MM.1S (cell line): ENCODE measurements around the gene LIFR.

ENCODE experiments used
- DNase-seq: peaks from one replicate; pipeline ENCODE4 v3.0.0-alpha.2; 2015
- H2AFZ ChIP-seq: fragments of 300-600 bp; sonication (generic); 2 replicates; pipeline ENCODE4 v1.6.0; 2016; ENCODE audit warnings: antibody characterized with exemption, low read length
- H3F3A ChIP-seq: fragments of 300-600 bp; sonication (generic); 2 replicates; pipeline ENCODE4 v1.6.1; 2016; ENCODE audit warnings: mild to moderate bottlenecking, antibody characterized with exemption, low read length, moderate library complexity, mixed read lengths; ENCODE audit not compliant: insufficient read depth
- H3K27ac ChIP-seq: fragments of 300-600 bp; sonication (generic); 2 replicates; pipeline ENCODE4 v1.5.1; 2016; ENCODE audit warnings: mild to moderate bottlenecking, low read length
- H3K27me3 ChIP-seq: fragments of 300-600 bp; sonication (generic); replicated peaks from 2 replicates; pipeline ENCODE4 v1.6.0; 2016; ENCODE audit warnings: low read length; ENCODE audit not compliant: insufficient read depth
- H3K36me3 ChIP-seq: fragments of 300-600 bp; sonication (generic); replicated peaks from 2 replicates; pipeline ENCODE4 v1.6.1; 2016; ENCODE audit warnings: mild to moderate bottlenecking, low read length, mixed read lengths; ENCODE audit not compliant: insufficient read depth
- H3K4me1 ChIP-seq: fragments of 300-600 bp; sonication (generic); 2 replicates; pipeline ENCODE4 v1.6.1; 2016; ENCODE audit warnings: low read length, mixed read lengths
- H3K4me2 ChIP-seq: fragments of 300-600 bp; sonication (generic); 2 replicates; pipeline ENCODE4 v1.6.0; 2016; ENCODE audit warnings: low read depth, low read length
- H3K4me3 ChIP-seq: fragments of 300-600 bp; sonication (generic); 2 replicates; pipeline ENCODE4 v1.5.1; 2016; ENCODE audit warnings: low read length, mixed read lengths
- H3K79me2 ChIP-seq: fragments of 300-600 bp; sonication (generic); 2 replicates; pipeline ENCODE4 v1.6.1; 2016; ENCODE audit warnings: mixed run types, low read length, mixed read lengths
- H3K9ac ChIP-seq: fragments of 300-600 bp; sonication (generic); 2 replicates; pipeline ENCODE4 v1.6.1; 2016; ENCODE audit warnings: low read length, mixed read lengths
- H3K9me2 ChIP-seq: fragments of 300-600 bp; sonication (generic); replicated peaks from 2 replicates; pipeline ENCODE4 v1.6.1; 2016; ENCODE audit warnings: mild to moderate bottlenecking, low read length, mixed read lengths; ENCODE audit not compliant: insufficient read depth
- H3K9me3 ChIP-seq: fragments of 300-600 bp; sonication (generic); replicated peaks from 2 replicates; pipeline ENCODE4 v1.6.1; 2016; ENCODE audit warnings: mild to moderate bottlenecking, low read length, mixed read lengths; ENCODE audit not compliant: insufficient read depth
- H4K20me1 ChIP-seq: fragments of 300-600 bp; sonication (generic); 2 replicates; pipeline ENCODE4 v1.6.1; 2016; ENCODE audit warnings: mild to moderate bottlenecking, low read length, moderate library complexity, mixed read lengths; ENCODE audit not compliant: insufficient read depth
- EZH2 ChIP-seq: fragments of 300-600 bp; sonication (generic); optimal IDR thresholded peaks from 2 replicates; pipeline ENCODE3; 2017; ENCODE audit warnings: low read depth, mild to moderate bottlenecking, antibody characterized with exemption, low read length, mixed read lengths
- EZH2phosphoT487 ChIP-seq: fragments of 300-600 bp; sonication (generic); IDR thresholded peaks from 2 replicates; pipeline ENCODE4 v1.6.1; 2018; ENCODE audit warnings: antibody characterized with exemption, low read length
- TF ChIP-seq, protein P1 (sequence below): fragments of 300-600 bp; sonication (generic); IDR thresholded peaks from 2 replicates; pipeline ENCODE4 v1.5.1; 2016; ENCODE audit warnings: antibody characterized with exemption, low read length, mixed read lengths

The LIFR gene

DNA sequence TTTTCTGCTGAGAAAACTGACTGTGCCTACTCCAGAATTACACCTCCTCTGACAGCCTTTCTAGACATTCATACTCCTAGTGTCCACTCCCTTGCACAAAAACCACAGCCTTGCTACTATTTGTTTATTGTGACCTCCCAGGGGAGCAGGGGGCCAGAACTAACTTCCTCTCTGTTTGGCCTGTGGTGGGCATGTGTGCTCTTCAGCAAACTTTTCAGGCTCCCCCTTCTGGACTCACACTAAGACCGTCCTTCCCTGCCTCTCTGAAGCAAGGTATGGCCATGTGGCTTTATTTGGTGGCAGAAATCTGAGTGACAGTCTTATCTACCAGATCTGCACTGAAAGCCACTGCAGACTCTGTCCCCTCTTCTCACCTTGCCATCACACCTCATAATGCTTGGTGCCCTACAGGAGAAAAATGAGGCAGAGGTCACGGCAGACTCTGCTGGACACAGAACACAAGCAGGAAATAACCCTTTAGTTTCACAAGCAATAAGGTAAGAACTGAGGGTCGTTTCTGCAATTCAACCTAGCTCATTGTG lies 28.2 kb downstream of the LIFR start:
- Histone ChIP-seq H3K4me1 (peaks cover 28% of the 10 kb centered on the region), H2AFZ (no peak overlapping the region), H3K79me2 (no peaks in the 10 kb centered on the region), H3K9me2 (no peaks in the 10 kb centered on the region), H3K4me2 (no peak overlapping the region), H4K20me1 (no peaks in the 10 kb centered on the region), H3F3A (peaks cover 5% of the 10 kb centered on the region), H3K36me3 (no peaks in the 10 kb centered on the region), H3K27me3 (no peaks in the 10 kb centered on the region), H3K4me3 (no peak overlapping the region), H3K9ac (no peak overlapping the region), H3K27ac (no peak overlapping the region), H3K9me3 (no peaks in the 10 kb centered on the region)
- DNase-seq = no peak
- TF ChIP-seq, protein P1, sequence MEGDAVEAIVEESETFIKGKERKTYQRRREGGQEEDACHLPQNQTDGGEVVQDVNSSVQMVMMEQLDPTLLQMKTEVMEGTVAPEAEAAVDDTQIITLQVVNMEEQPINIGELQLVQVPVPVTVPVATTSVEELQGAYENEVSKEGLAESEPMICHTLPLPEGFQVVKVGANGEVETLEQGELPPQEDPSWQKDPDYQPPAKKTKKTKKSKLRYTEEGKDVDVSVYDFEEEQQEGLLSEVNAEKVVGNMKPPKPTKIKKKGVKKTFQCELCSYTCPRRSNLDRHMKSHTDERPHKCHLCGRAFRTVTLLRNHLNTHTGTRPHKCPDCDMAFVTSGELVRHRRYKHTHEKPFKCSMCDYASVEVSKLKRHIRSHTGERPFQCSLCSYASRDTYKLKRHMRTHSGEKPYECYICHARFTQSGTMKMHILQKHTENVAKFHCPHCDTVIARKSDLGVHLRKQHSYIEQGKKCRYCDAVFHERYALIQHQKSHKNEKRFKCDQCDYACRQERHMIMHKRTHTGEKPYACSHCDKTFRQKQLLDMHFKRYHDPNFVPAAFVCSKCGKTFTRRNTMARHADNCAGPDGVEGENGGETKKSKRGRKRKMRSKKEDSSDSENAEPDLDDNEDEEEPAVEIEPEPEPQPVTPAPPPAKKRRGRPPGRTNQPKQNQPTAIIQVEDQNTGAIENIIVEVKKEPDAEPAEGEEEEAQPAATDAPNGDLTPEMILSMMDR = no peak
- no peak for TF ChIP-seq EZH2
- TF ChIP-seq EZH2phosphoT487 = no peak

DNA sequence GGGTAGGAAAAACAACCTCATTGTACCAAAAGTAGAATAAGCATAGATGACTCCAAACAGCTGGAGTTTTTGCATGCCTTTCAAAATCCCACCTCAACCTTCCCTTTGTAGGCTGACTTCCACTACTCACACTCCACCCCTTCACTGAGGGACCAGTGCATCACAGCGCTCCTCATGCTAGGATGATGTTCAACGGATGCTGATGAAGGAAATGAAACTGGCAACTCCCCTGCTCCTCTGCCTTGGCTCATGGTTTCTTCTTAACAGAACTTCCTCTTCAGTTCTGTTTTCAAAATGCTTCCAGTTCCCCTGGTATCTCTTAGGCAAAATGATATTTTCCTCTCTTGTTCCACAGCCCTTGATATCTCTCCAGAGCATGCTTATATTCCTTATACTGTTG lies 29.0 kb downstream of the LIFR start:
- Histone ChIP-seq H3K9me3 (no peaks in the 10 kb centered on the region), H3K4me2 (no peak overlapping the region), H2AFZ (no peak overlapping the region), H3K79me2 (no peaks in the 10 kb centered on the region), H4K20me1 (no peaks in the 10 kb centered on the region), H3K36me3 (no peaks in the 10 kb centered on the region), H3K27me3 (no peaks in the 10 kb centered on the region), H3K4me3 (no peak overlapping the region), H3K9ac (no peak overlapping the region), H3K4me1 (peaks cover 21% of the 10 kb centered on the region), H3F3A (peaks cover 5% of the 10 kb centered on the region), H3K9me2 (no peaks in the 10 kb centered on the region), H3K27ac (no peak overlapping the region)
- TF ChIP-seq EZH2 (no peak), EZH2phosphoT487 (no peak)
- TF ChIP-seq, protein P1 = no peak
- DNase-seq = no peak

DNA sequence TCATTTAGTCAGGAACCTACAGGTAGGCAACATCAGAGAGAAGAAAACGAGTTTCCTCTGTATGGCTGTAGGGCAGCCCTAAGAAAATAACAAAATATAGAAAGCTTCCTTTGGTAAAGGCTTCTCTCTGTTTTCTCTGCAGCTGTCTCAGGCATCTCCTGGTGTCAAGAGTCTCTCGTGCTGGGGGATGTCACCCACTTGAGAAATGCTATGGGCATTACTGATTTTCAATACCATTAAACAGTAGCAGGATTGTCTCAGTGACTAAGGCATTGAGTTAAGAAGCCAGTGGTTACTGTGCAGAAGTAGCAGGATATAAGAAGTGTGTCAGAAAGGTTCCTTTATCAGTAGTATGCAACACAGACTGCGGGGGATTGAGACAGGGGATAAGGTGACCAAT lies 32.4 kb downstream of the LIFR start:
- no peaks in the 10 kb centered on the region for H3K9me2 ChIP-seq
- H3K79me2 ChIP-seq = no peaks in the 10 kb centered on the region
- DNase-seq = no peak
- H3K9me3 ChIP-seq = no peaks in the 10 kb centered on the region
- TF ChIP-seq, protein P1 = no peak
- TF ChIP-seq EZH2 (no peak), EZH2phosphoT487 (no peak)
- no peaks in the 10 kb centered on the region for H3K36me3 ChIP-seq
- H3K27me3 ChIP-seq = no peaks in the 10 kb centered on the region
- H3K4me3 ChIP-seq = no peak overlapping the region
- no peak overlapping the region for H3K4me2 ChIP-seq
- H3K4me1 ChIP-seq = peaks cover 12% of the 10 kb centered on the region
- H3K9ac ChIP-seq = no peak overlapping the region
- no peak overlapping the region for H2AFZ ChIP-seq
- H3F3A ChIP-seq = no peaks in the 10 kb centered on the region
- H4K20me1 ChIP-seq = no peaks in the 10 kb centered on the region
- H3K27ac ChIP-seq = no peak overlapping the region
